H9 (cell line): ENCODE data around the gene TTLL4. TPM values are rescaled to one million over a fixed set of nuclear protein-coding genes. Genes with fewer than 3 reads are reported as not detected.

ENCODE experiments used
- DNase-seq: peaks from one replicate; pipeline ENCODE4 v3.0.0-alpha.2; 2017
- H2AFZ ChIP-seq: one replicate; pipeline ENCODE4 v1.6.1; 2013; ENCODE audit warnings: mild to moderate bottlenecking, low read length, control low read depth, moderate library complexity
- H2AK5ac ChIP-seq: 2 replicates; pipeline ENCODE4 v1.6.1; 2013; ENCODE audit warnings: low read length, control low read depth, mixed read lengths; ENCODE audit not compliant: insufficient read length
- H2BK120ac ChIP-seq: one replicate; pipeline ENCODE4 v1.6.1; 2013; ENCODE audit warnings: low read depth, mild to moderate bottlenecking, low read length, control low read depth, inconsistent platforms; ENCODE audit not compliant: poor library complexity, severe bottlenecking
- H2BK12ac ChIP-seq: 2 replicates; pipeline ENCODE4 v1.6.1; 2013; ENCODE audit warnings: low read length, control low read depth, mixed read lengths, low read depth; ENCODE audit not compliant: insufficient read length
- H2BK15ac ChIP-seq: 2 replicates; pipeline ENCODE4 v1.6.1; 2013; ENCODE audit warnings: low read depth, low read length, control low read depth
- H2BK20ac ChIP-seq: one replicate; pipeline ENCODE4 v1.6.1; 2013; ENCODE audit warnings: low read depth, mild to moderate bottlenecking, low read length, control low read depth, inconsistent platforms; ENCODE audit not compliant: poor library complexity, severe bottlenecking
- H2BK5ac ChIP-seq: 2 replicates; pipeline ENCODE4 v1.6.1; 2013; ENCODE audit warnings: low read length, control low read depth, mixed read lengths; ENCODE audit not compliant: insufficient read length
- H3K14ac ChIP-seq: 2 replicates; pipeline ENCODE4 v1.6.1; 2013; ENCODE audit warnings: low read length, control low read depth; ENCODE audit not compliant: insufficient read depth
- H3K18ac ChIP-seq: 2 replicates; pipeline ENCODE4 v1.6.1; 2013; ENCODE audit warnings: low read depth, mild to moderate bottlenecking, mixed read lengths, low read length, control low read depth; ENCODE audit not compliant: insufficient read length
- H3K23ac ChIP-seq: 2 replicates; pipeline ENCODE4 v1.6.1; 2013; ENCODE audit warnings: low read length, control low read depth, mixed read lengths, low read depth; ENCODE audit not compliant: insufficient read length
- H3K23me2 ChIP-seq: 2 replicates; pipeline ENCODE4 v1.6.1; 2013; ENCODE audit warnings: low read depth, mild to moderate bottlenecking, mixed read lengths, low read length, control low read depth; ENCODE audit not compliant: insufficient read length, poor library complexity, severe bottlenecking
- H3K27ac ChIP-seq: 2 replicates; pipeline ENCODE4 v1.5.1; 2013; ENCODE audit warnings: low read length, control low read depth, mixed read lengths, low read depth; ENCODE audit not compliant: insufficient read length
- H3K27me3 ChIP-seq: 2 replicates; pipeline ENCODE4 v1.6.1; 2013; ENCODE audit warnings: low read length, control low read depth, inconsistent platforms; ENCODE audit not compliant: insufficient read depth
- H3K4ac ChIP-seq: 2 replicates; pipeline ENCODE4 v1.6.1; 2013; ENCODE audit warnings: low read depth, mild to moderate bottlenecking, control low read depth, inconsistent platforms, low read length, moderate library complexity
- H3K4me1 ChIP-seq: 2 replicates; pipeline ENCODE4 v1.6.1; 2013; ENCODE audit warnings: low read length, control low read depth, inconsistent platforms; ENCODE audit not compliant: insufficient read depth
- H3K4me2 ChIP-seq: 2 replicates; pipeline ENCODE4 v1.6.1; 2013; ENCODE audit warnings: low read length, control low read depth, mixed read lengths; ENCODE audit not compliant: insufficient read length, insufficient read depth
- H3K56ac ChIP-seq: 2 replicates; pipeline ENCODE4 v1.6.1; 2013; ENCODE audit warnings: low read depth, mild to moderate bottlenecking, mixed read lengths, low read length, control low read depth; ENCODE audit not compliant: insufficient read length
- H3K79me1 ChIP-seq: 2 replicates; pipeline ENCODE4 v1.6.1; 2013; ENCODE audit warnings: low read depth, mild to moderate bottlenecking, moderate library complexity, low read length, control low read depth, inconsistent platforms; ENCODE audit not compliant: insufficient read depth, poor library complexity, severe bottlenecking
- H3K79me2 ChIP-seq: 2 replicates; pipeline ENCODE4 v1.6.1; 2013; ENCODE audit warnings: low read length, control low read depth, inconsistent platforms; ENCODE audit not compliant: insufficient read depth
- H3K9ac ChIP-seq: 2 replicates; pipeline ENCODE4 v1.6.1; 2013; ENCODE audit warnings: low read length, control low read depth, mixed read lengths; ENCODE audit not compliant: insufficient read length; ENCODE audit errors: extremely low read depth
- H3K9me3 ChIP-seq: one replicate; pipeline ENCODE4 v1.6.1; 2013; ENCODE audit warnings: low read depth, low read length, inconsistent platforms; ENCODE audit not compliant: control insufficient read depth
- H3T11ph ChIP-seq: one replicate; pipeline ENCODE4 v1.6.1; 2013; ENCODE audit warnings: mild to moderate bottlenecking, low read length, control low read depth, inconsistent platforms
- H4K20me1 ChIP-seq: one replicate; pipeline ENCODE4 v1.6.1; 2013; ENCODE audit not compliant: control insufficient read depth, insufficient read length, insufficient read depth
- H4K5ac ChIP-seq: 2 replicates; pipeline ENCODE4 v1.6.1; 2013; ENCODE audit warnings: low read depth, mild to moderate bottlenecking, mixed read lengths, low read length, control low read depth; ENCODE audit not compliant: insufficient read length
- H4K8ac ChIP-seq: replicated peaks from 2 replicates; pipeline ENCODE4 v1.6.1; 2013; ENCODE audit warnings: low read length, control low read depth, mixed read lengths, low read depth; ENCODE audit not compliant: insufficient read length
- H4K91ac ChIP-seq: 2 replicates; pipeline ENCODE4 v1.6.1; 2013; ENCODE audit warnings: low read depth, mild to moderate bottlenecking, moderate library complexity, mixed read lengths, low read length, control low read depth; ENCODE audit not compliant: insufficient read length
- H3K27ac Mint-ChIP-seq, 3 experiments: 2 replicates in 2 of 3; 3 replicates in 1 of 3; pipeline ENCODE4 v1.8.0; 2020 to 2021; ENCODE audit warnings: mixed read lengths in 3 of 3, mild to moderate bottlenecking in 1 of 3, moderate library complexity in 1 of 3
- H3K27me3 Mint-ChIP-seq: 2 replicates; pipeline ENCODE4 v1.8.0; 2021; ENCODE audit warnings: low read depth, mild to moderate bottlenecking, moderate library complexity, mixed read lengths
- H3K36me3 Mint-ChIP-seq, 3 experiments: 2 replicates in 2 of 3; 3 replicates in 1 of 3; pipeline ENCODE4 v1.8.0; 2020 to 2021; ENCODE audit warnings: low read depth in 3 of 3, mixed read lengths in 3 of 3; ENCODE audit not compliant: insufficient read depth in 1 of 3
- H3K4me1 Mint-ChIP-seq, 2 experiments: 2 replicates each; pipeline ENCODE4 v1.8.0; 2020; ENCODE audit warnings: mixed read lengths in 2 of 2
- H3K4me3 Mint-ChIP-seq, 2 experiments: 2 replicates in 1 of 2; 3 replicates in 1 of 2; pipeline ENCODE4 v1.8.0; 2020 to 2021; ENCODE audit warnings: mild to moderate bottlenecking in 2 of 2, mixed read lengths in 2 of 2, moderate library complexity in 1 of 2
- H3K9me3 Mint-ChIP-seq, 2 experiments: 2 replicates in 1 of 2; 3 replicates in 1 of 2; pipeline ENCODE4 v1.8.0; 2020; ENCODE audit warnings: mild to moderate bottlenecking in 2 of 2, mixed read lengths in 2 of 2, moderate library complexity in 1 of 2
- WGBS: extraction: QIAGEN DNeasy Blood & Tissue Kit; methylation state at CpG from one replicate; pipeline ENCODE4 v1.1.7; 2013; ENCODE audit warnings: missing lambda C conversion rate, low lambda C conversion rate, mixed read lengths; ENCODE audit not compliant: insufficient read length; ENCODE audit errors: extremely low coverage; 5-methylcytosine and 5-hydroxymethylcytosine counted together
- total RNA-seq: library from RNA; stranded (reverse); gene quantifications from 2 replicates; pipeline ENCODE4 v1.2.1, GENCODE V29; 2021
- TF ChIP-seq, protein P1 (sequence below): fragments of 200-600 bp; sonication (generic); conservative IDR thresholded peaks from 3 replicates; pipeline ENCODE4 v1.8.0; 2021; ENCODE audit warnings: antibody characterized with exemption, mild to moderate bottlenecking

TTLL4 gene
- total RNA-seq, 1 experiment from 2014 or later: 96.4 TPM

DNA sequence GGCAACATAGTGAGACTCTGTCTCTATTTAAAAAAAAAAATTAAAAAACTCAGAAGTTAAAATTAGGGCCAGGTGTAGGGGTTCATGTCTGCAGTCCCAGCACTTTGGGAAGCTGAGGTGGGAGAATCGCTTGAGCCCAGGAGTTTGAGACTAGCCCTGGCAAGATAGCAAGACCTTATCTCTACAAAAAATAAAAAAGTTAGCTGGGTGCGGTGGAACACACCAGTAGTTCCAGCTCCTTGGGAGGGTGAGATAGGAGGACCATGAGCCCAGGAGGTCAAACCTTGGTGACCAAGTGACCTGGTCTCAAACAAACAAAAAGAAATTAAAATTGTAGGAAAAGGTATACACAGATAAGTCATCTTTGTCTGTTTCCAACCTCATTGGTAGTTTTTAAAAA lies 11.3 kb downstream of the TTLL4 start:
- Mint-ChIP-seq H3K4me3 (no peak overlapping the region), H3K27me3 (no peaks in the 10 kb centered on the region), H3K4me1 (peaks cover 31 to 34% of the 10 kb centered on the region in 2 experiments), H3K36me3 (peaks cover 26 to 35% (median 29%) of the 10 kb centered on the region in 3 experiments), H3K9me3 (peaks cover 19 to 20% of the 10 kb centered on the region in 2 experiments), H3K27ac (no peak overlapping the region)
- H3K4me2 ChIP-seq: no peak overlapping the region
- no peak overlapping the region for H3K27ac ChIP-seq
- H3K18ac ChIP-seq: no peak overlapping the region
- H3K9ac ChIP-seq: no peak overlapping the region
- H3T11ph ChIP-seq: no peak overlapping the region
- no peak overlapping the region for H2AK5ac ChIP-seq
- no peak overlapping the region for H3K23ac ChIP-seq
- peaks cover 10% of the 10 kb centered on the region for H3K79me1 ChIP-seq
- H4K20me1 ChIP-seq: no peaks in the 10 kb centered on the region
- H3K23me2 ChIP-seq: no peaks in the 10 kb centered on the region
- H2BK5ac ChIP-seq: no peak overlapping the region
- no peak overlapping the region for H2BK15ac ChIP-seq
- no peaks in the 10 kb centered on the region for H3K27me3 ChIP-seq
- no peak overlapping the region for H2AFZ ChIP-seq
- H2BK20ac ChIP-seq: no peak overlapping the region
- WGBS: no CpG with 5 or more reads among the region's 2 CpGs
- TF ChIP-seq, protein P1, sequence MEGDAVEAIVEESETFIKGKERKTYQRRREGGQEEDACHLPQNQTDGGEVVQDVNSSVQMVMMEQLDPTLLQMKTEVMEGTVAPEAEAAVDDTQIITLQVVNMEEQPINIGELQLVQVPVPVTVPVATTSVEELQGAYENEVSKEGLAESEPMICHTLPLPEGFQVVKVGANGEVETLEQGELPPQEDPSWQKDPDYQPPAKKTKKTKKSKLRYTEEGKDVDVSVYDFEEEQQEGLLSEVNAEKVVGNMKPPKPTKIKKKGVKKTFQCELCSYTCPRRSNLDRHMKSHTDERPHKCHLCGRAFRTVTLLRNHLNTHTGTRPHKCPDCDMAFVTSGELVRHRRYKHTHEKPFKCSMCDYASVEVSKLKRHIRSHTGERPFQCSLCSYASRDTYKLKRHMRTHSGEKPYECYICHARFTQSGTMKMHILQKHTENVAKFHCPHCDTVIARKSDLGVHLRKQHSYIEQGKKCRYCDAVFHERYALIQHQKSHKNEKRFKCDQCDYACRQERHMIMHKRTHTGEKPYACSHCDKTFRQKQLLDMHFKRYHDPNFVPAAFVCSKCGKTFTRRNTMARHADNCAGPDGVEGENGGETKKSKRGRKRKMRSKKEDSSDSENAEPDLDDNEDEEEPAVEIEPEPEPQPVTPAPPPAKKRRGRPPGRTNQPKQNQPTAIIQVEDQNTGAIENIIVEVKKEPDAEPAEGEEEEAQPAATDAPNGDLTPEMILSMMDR: no peak
- H3K4me1 ChIP-seq: peaks cover 14% of the 10 kb centered on the region; the same call in 1 of the 2 replicates
- DNase-seq: no peak
- no peak overlapping the region for H3K4ac ChIP-seq
- no peak overlapping the region for H3K14ac ChIP-seq
- H3K56ac ChIP-seq: no peak overlapping the region
- H4K5ac ChIP-seq: no peak overlapping the region
- H3K79me2 ChIP-seq: peaks cover 13% of the 10 kb centered on the region; the same call in 1 of the 2 replicates
- H3K9me3 ChIP-seq: no peaks in the 10 kb centered on the region
- no peak overlapping the region for H4K8ac ChIP-seq
- no peak overlapping the region for H4K91ac ChIP-seq
- no peak overlapping the region for H2BK12ac ChIP-seq
- H2BK120ac ChIP-seq: no peak overlapping the region
